HFF-Myc (cell line): ENCODE measurements around the gene TEN1.
"Not testable (repeated sequence)": the region's sequence is repeated elsewhere in the genome, so short reads cannot be mapped to it uniquely, and the experiment has no call there.

ENCODE experiments used
- DNase-seq: peaks from one replicate; pipeline ENCODE4 v3.0.0-alpha.2; 2011; ENCODE audit warnings: low read depth; ENCODE audit errors: extremely low read depth
- H3K4me3 ChIP-seq: replicated peaks from 2 replicates; pipeline ENCODE4 v1.5.1; 2011; ENCODE audit warnings: low read depth, mild to moderate bottlenecking, control low read depth, low read length
- CTCF ChIP-seq: IDR thresholded peaks from 2 replicates; pipeline ENCODE4 v1.5.1; 2012; ENCODE audit warnings: mild to moderate bottlenecking, low read depth, low read length, control low read depth; ENCODE audit errors: missing control alignments

Gene TEN1

GRCh38 chr17:76034428-76035350, 55.6 kb downstream of the TEN1 start:
- DNase-seq: no peak
- TF ChIP-seq CTCF: no peak

GRCh38 chr17:76036497-76037261, 57.6 kb downstream of the TEN1 start:
- H3K4me3 ChIP-seq: no peak overlapping the region
- no peak for TF ChIP-seq CTCF
- DNase-seq: no peak

More at GRCh38 chr17:76034428-76035350, 55.6 kb downstream of the TEN1 start:
- no peak overlapping the region for H3K4me3 ChIP-seq

GRCh38 chr17:76038050-76038449, 59.0 kb downstream of the TEN1 start:
- DNase-seq: no peak
- H3K4me3 ChIP-seq: no peak overlapping the region
- TF ChIP-seq CTCF: no peak

- DNase-seq: no peak
- H3K4me3 ChIP-seq: no peak overlapping the region
- no peak for TF ChIP-seq CTCF
Measured at GRCh38 chr17:76039121-76039520, 60.1 kb downstream of the TEN1 start.

- no peak for TF ChIP-seq CTCF
- H3K4me3 ChIP-seq: no peak overlapping the region
Measured at GRCh38 chr17:76040376-76040775, 61.3 kb downstream of the TEN1 start.

GRCh38 chr17:76042868-76043267, 63.8 kb downstream of the TEN1 start:
- not testable (repeated sequence) for DNase-seq, H3K4me3 ChIP-seq

More at GRCh38 chr17:76040376-76040775, 61.3 kb downstream of the TEN1 start:
- no peak for DNase-seq

- DNase-seq, H3K4me3 ChIP-seq: not testable (repeated sequence)
Measured at GRCh38 chr17:76044475-76045007, 65.5 kb downstream of the TEN1 start.
